Activated CD8-positive, alpha-beta memory T cell treated with anti-CD3 and anti-CD28 coated beads for 48 hours (primary cell): ENCODE measurements around the gene KCNA2.

ENCODE experiments used
- DNase-seq, 3 experiments: peaks; one replicate each; pipeline ENCODE4 v3.0.0-alpha.2; 2020; ENCODE audit warnings: low read depth in 2 of 3, low spot score in 2 of 3

The KCNA2 gene

DNA sequence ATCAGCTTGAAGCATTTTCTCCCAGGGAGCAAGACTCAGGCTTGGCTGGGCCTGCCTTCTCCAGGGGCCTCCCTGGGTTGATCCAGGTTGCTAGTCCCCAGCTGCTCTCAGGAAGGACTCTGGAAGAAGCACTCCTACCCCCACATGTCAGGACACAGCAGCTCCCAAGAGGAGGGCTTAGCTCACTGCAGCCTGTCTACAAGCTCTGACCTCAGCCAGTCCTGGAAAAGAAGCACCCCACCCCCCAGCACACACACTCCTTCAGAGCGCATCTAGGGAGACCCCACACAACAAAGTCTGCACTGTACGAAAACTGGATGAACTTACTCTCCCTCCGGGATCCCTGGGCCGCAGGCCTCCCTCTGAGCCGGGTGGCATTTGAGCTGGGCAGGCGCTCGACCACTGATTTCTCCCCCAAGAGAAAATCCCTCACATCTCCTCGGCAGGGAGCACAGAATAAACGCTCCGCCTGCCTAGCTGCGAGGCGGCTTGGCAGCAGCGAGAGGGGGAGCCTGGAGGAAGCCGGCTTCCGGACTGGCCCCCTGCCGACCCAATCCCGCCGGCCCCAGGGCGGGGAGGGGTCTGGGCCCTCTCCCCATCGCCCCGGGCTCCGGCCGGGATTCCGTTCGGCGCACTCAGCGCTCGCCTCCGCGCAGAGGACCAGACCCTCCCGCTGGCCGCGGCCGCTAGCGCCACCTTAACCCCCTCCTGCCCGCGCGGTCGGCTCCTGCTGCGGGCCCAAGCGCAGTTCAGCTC, at the start of gene KCNA2:
Gene KCNA2 (minus strand): TSS at position 458 of the 756 bp plus-strand sequence. CDS start 1,576 bp downstream, outside the sequence.
- DNase-seq: no peak

DNA sequence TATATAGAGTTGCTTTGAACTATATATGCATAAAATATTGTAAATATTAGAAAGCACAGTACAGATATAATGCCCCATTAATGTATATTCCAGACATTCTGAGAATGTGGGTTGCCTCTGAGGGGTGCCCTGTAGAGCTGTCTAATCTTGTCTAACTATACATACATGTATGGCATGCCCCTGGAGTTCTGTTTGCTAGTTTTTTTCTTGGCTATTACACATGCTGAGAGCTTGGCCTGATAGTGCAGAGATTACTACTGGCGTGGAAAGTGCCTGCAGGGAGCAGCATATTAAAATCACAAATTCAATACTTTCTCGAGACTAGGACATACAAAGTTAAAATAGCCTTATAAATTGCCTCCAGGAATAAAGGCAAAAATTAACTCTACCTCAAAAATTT, 44.5 kb upstream of the KCNA2 start:
- no peak for DNase-seq

DNA sequence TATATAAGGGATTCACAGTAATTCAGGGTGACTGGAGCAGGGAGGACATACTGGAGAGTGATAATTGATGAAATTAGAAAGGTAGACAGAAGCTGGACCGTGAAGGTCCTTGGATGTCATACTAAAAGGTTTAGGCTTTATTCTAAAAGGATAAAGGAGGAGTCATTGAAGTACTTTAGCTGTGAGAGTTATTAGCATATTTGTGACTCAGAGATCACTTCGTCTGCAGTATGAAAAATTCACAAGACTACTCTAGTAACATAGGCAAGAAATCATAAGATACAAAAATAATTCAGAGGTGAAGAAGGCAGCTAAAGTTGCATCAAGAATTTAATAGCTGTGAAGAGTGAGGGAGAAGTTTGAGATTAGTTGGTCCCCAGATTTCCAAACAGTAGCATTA, 42.3 kb upstream of the KCNA2 start:
- DNase-seq: no peak

DNA sequence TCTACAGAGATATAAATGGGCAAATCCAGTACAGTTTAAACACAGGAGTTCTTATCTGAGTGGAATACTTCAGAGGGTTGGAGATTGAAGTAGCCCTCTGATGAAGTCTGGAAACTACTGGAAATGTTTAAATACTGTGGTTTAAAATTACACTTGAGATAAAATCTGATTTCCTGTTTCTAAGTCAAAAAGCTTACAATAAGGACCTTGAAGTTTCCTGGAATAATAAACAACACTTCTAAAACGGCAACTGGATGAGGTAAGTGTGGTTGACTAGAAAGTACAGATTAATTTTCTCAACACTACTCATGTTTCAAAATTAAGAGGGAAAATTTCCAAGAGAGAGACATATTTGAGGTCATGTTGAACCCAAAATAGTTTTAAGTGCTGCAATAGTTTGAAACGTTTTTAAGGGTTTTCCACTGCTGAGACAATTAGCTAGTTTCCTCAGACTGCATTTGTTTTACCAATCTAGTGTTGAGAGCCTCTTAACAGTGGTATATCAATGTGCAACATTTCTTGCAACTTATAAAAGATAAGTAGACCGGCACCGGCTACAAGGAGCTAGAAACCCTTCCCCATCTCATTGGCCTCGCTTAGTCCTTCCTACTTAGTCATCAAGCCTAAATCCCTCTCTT, 41.2 kb upstream of the KCNA2 start:
- no peak for DNase-seq

DNA sequence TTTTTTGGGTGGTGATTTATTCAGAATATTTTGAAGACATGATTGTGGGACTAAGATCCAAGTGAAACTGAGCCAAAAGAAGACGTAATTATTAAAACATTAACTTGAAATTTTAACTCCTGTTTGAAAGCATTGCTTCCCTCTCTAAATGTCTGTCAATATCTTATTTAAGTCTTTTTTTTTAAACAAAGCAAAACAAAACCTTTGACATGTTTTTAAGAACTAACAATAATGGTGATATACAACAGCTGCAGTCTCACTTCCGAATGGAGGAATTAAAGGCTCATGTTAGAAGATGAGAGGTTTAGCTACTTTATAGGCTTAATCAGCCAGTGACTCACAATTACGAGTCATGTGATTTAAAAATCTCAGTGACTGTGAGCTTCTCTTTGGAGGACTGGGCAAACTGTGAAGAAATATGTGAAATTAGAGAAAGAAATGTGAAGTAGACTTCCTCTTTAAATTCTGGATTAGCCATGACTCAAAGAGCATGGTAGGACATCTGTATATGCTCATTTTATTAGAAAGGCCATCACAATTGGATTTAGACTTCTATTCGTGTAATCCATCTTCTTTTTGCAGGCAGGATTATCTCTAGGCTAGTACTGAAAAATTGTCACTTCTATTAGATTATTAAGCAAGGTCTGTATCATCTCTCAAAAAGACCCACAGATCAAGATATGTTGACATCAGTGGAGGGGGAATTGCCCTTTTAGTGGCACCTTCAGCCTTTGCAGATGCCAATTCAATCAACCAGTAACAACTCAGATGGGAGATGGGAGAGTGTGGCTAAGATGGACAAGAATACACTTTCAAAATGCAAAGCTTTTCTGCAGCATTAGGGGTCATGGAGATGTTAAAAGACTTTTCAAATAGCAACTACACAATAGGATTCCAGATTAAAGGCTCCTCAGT, 39.9 kb upstream of the KCNA2 start:
- no peak for DNase-seq

DNA sequence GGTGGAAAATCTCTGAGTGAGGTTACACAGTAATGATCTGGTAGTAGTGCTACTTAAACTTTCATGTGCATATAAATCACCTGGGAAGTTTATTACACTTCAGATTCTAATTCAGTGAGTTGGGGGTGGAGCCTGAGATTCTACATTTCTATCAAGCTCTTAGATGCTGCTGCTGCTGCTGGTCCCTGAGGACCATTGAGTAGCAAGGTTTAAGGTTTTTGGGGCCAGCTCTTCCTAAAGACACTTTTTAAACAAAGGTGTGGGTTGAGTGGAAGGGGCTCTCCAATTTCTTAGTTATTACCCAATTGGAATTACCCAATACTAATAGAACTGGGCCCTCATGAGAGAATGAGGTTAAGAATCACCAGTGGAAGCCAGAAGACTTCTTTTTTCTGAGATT, 39.1 kb upstream of the KCNA2 start:
- no peak for DNase-seq

DNA sequence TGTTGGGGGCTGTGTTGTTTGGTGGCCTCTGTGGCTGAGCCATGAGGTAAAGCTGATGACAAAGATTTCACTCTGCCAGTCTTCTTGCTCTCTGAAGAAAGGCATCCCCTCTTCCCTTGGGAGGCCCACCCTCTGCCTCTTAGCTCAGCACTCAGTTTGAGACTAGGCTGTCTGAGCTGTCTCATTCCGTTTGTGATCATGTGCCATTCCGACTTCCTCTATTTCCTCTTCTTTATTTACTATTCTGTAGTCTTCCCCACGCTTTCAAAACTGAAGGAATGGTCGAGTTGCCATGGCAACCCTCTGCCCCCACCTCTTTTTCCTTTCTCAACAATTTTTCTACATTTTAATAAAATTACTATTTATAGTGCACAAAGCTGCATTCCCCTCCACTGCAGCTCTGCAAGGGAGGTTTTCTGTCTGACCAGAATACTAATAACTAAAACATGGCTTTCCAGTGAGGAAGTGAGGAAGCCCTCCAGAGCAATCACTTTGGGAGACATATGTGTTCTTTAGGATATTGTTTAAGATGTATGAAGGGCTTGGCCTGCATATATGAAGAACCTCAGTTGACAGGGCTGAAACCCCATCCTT, 37.8 kb upstream of the KCNA2 start:
- DNase-seq: no peak

DNA sequence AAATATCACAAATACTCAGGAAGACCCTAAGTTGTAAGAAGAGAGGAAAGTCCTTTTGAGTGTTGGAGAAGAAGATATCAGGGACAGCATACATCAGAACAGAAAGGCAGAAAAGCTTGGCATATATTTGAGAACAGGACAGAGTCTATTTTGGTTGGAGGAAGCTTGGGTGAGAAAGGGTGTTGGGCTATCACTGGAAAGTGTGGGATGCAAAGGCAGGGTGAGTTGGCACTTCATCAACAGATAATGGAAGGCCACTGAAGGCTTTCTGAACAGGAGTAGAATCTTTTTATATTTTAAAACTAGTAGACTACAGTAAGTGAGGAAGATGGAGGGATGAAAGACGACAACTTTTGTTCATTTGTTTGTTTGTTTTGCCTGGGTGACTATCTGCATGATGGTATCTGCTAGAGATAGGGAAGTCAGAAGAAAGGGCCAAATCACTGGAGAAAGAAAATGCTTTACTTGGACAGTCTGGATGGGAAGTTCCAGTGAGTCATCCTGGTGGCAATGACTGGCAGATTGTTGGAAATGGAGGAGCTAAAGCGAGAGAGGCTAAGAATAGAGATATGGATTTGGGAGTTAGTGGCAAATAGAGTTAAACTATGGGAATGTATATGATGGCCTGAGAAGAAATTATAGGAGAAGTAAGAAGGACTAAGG, 33.7 kb upstream of the KCNA2 start:
- no peak for DNase-seq

DNA sequence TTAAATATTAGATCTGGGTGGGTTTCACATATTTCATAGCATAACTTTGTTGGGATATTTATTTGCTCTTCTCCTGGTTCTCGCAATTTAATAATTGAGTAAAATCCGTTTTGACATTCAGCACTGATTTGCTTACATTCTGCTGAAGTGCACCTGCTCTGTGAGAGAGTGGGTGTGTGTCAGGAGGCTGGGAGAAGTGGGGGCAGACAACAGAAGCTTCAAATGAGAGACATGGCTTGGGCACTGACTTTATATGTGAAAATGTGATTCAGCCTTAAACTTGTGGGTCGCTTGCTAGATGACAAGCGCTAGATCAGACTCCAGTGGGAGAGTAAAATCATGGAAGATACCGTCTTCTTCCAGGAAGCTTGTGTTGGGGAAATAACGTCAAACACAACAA, 32.4 kb upstream of the KCNA2 start:
- DNase-seq: no peak

DNA sequence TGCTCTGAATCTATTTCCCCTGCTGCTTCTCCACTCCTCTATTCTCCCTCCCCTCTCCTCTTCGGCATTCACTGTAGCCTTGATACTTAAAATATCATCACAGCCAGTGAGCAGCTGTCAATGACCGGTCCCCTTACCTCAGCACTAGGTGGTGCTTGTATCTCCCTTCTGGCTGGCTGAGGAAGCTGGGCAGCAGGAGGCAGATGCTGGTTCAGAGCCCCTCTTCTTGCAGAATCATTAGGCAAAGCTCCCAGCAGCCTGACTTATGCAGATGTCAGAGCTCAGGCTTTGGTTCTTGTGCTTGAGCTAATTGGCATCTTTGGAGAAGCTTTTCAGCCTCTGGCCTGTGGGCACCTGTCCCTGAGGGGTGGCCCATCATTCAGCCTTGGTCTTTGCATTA, 31.9 kb upstream of the KCNA2 start:
- no peak for DNase-seq

DNA sequence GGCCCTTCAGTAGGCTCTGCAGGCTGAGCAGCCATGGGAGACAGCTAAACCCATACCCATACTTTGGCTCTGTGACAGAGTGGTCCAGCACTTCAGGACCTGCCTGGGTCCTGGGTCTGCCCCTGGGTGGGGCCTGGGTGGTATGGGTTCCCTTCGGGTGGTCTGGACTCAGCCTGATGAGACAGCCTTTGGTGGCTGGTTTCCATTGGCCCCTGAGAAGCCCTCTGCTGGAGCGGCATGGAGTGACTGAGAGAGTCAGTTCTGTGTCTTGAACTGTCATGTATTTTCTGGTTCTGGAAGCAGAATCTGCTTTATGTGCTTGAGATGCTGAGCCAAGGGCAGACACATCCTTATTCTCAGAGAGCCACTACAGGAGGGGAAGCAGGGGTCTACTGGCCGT, 31.3 kb upstream of the KCNA2 start:
- DNase-seq: no peak

DNA sequence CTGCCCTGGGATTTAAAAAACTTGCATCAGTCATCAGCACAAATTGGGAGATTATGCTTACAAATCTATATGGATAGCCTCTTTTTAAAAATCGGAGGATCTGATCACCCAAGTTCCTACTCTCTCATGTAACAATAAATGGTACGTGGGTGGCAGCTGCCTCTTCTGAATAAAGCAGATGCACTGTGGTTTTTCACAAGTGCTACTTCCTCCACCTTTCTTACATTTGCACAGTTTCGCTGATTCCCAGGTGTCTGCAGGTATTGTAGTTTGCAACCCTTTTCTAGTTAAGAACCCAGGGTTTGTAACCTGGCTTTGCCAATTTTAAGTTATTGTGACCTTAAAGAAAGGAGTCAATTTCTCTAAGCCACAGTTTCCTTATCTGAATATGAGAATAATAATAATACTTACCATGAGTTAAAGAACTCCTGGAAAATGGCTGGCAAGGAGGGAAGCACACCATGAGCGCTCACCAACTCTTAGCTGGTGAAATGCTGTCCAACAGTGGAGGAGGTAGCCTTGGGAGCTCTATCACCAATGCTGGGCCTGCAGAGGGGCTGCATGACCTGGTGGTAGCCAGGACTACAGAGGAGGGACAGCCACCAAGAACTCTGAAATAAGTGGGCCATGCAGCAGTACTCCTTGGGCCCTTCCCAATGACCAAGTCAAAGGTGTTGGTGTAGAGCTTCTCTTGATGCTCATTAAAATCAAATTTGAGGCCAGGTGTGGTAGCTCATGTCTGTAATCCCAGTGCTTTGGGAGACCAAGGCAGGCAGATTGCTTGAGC, 30.2 kb upstream of the KCNA2 start:
- DNase-seq: no peak

DNA sequence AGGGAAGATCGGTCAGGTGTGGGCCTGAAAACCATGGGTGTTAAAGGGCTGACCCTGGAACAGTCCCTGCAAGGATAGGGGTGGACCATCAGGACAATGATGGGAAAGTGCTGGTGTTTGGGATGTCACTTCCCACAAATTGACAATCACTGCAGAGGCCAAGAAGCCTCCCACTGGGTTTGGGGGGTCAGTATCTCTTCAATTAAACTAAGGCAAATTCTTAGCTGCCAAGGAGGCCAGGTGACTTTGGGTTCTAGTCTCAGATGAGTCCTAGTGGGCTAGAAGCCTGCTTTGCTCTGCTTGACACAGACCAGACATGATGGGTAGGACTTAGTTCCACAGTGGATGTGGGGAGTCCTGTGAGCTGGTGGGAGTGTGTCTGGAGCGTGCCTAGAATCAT, 29.3 kb upstream of the KCNA2 start:
- no peak for DNase-seq

DNA sequence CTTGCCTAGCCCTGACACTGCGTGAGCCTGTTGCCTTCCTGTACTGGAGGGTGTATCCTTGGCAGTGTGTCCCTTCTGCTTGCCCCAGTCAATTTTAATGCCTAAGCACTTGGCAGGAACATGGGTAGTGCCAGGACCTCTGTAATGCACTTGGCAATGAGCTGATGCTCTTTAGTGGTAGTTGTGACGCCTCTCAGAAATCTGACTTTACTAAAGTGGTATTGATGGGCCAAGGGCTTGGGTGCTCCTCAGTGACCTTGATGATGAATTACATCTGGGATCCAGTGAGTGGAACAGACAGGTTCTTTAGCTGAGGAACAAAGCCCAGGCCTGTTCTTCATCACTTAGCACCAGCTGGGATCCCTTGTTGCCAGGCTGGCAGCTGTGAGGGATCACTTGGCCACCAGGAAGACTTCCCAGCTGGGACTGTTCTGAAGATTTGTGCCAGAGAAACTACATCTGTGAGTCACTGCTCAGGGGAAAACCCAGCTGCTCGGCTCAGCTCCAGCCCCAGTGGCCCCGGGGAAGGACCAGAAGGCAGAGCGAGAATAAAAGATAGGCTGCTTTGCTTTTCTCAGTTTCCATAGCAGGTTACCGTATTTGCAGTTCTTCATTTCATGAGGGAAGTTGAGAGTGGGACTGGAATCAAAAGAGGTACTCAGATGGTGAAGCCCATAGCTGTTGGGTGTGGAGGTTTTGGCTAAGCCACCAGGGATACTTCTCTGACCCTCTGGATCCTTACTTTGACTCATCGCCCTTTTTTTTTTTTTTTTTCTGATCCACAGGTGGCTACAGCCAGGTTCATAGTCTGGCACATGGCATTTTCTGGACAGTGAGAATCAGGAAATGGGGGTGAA, 28.5 kb upstream of the KCNA2 start:
- peak in 2 of 3 experiments; percentile 42 to 56 for DNase-seq

DNA sequence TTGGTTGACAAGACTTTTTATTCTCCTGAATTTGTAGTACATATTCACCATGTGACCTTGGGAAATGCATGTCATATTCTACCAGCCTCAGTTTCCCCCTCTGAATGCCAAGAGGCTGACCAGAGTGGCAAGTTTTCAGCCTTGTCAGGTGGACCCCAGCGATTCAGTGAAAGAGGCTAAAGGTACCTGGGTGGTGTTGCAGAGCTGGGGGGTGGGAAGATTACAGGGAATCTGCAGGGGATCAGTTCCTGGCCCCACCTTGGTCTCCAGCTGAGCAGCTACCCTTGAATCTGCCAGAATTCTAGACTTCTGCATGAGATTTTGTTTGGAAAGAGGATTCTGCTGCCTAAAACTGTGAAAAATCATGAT, 27.9 kb upstream of the KCNA2 start:
- no peak for DNase-seq

DNA sequence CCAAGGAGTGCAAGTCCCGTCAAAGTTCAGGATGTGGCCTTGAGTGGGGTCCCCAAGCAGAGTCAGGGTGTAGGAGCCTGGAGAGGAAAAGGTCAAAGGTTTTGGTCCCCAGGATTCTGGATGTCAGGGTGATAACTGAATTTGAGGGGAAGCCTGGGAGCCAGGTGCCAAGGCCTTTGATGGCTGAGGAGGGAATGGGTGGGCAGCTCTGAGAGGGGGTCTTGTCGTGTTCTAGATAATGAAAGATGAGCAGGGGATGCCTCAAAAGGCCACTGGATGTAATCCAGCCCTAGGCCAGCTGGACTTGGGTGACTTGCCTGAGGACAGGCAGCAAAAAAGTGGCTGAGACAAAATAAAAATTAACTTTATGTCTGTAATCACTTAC, 27.5 kb upstream of the KCNA2 start:
- DNase-seq: no peak

DNA sequence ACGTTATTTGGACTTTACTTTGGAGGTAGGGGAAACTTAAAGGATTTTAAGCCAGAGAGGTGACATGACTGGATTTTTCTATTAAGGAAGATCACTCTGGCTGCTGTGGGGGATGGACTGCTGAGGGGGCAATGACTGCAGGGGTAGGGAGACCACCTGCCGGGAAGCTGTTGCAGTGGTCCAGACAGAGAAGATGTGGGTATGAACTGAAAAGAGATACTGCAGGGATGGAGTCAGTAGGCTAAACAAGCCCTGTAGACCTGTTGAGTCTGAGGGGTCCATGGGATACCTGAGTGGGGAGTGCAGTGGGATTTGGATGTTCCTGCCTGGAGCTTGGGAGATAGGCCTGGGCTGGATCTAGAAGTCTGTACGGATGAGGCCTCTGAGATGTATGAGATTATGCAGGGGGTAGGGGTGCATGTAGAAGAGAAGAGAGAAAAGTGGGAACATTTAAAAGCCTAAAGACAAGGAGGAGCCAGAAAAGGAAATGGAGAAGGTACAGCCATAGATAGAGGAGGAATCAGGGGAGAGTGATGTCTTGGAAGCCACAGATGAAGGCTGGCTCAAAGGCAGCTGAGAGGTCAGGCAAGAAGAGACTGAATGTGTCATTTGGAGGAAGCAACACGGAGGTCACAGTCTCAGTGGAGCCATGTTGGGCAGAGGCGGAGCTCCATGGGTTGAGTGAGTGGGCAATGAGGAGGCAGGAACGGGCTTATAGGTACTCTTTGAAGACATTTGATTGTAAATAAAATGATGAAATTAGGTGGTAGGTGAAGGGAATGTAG, 25.9 kb upstream of the KCNA2 start:
- DNase-seq: no peak

DNA sequence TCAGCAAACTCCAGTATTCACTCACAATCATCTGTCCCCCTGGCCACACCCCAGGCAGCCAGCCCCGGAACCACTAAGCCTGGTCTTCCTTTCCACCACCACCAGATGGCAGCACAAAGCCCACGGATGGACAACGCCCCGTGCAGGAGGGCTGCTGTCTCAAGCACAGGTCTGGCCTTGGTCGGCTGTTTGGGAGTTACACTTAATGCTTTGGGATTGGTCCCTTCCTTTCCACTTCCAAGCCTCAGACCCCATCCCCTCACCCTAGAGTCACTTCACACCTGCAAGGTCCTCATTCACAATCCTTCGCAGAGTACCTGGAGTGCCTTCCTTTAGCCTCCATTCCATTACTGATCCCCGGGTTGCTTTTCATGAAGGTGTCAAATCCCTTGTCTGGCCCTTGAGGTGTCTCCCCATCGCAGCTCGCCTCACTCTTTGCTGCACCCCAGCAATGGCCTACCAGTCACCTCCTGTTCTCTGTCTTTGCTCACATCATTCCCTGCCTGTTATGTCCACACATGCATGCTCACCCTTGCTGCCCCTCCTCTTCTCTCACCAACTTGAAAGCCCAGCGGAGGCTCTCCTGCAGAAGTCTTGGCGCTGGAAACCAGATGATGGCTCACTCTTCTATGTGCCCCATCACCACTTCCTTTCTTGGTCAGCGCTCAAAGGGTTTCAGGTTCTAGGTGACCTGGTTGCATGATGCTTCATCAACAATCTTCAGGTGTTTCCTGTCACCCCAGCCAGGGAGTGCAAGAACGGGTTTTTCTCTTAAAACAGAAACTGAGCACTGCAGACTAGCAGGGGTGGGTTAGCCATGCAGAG, 24.9 kb upstream of the KCNA2 start:
- DNase-seq: peak; percentile 61 to 78 (median 66)
